ENCODE results near the gene S100A7A.

Gene S100A7A

GRCh38 chr1:153415850-153416570, at the start of gene S100A7A:
TSS of gene S100A7A (plus strand) at chr1:153416520. CDS start at chr1:153418083, 1,563 bp downstream.
- DNase-seq, result no peak

DNA sequence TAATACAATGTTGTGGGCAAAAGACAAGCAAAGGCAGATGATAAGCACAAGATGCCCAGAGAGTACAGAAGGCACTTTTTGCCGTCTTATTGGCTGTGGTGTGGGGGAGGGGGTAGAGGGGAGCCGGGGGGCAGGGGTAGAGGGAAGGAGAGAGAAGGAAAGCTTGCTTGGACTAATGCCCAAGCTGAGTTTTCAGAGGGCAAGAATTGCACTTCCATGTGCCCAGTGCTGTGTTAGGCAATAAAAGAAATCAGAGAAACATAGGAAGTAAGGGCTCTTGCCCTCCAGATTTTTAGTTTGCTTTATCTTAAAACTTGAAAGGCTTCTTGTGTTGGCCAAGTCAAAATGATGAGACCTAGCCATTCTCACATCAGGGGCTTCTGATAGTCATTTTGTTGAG, 49.2 kb upstream of the S100A7A start:
- no peak for DNase-seq

- no peak for DNase-seq
Observed at GRCh38 chr1:153368495-153368894, 47.8 kb upstream of the S100A7A start.

DNA sequence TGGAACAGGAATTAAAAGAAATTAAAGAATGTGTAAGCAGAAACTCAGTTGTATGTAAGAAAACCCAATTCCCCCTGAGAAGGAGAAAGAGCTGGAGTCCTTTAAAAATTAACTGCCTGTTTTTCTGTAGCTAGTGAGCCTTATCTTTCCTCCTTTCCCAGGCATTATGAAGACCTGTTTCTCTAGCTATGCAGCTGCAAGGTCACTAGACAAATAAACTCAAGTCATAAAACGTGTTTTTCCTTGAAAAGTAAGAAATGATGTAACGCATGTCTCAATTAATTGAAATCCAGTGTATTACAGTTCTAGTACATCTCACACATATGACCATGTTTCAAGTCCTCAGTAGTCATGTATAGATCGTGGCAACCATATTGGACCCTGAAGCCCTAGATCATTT, 46.2 kb upstream of the S100A7A start:
- DNase-seq, result no peak

DNA sequence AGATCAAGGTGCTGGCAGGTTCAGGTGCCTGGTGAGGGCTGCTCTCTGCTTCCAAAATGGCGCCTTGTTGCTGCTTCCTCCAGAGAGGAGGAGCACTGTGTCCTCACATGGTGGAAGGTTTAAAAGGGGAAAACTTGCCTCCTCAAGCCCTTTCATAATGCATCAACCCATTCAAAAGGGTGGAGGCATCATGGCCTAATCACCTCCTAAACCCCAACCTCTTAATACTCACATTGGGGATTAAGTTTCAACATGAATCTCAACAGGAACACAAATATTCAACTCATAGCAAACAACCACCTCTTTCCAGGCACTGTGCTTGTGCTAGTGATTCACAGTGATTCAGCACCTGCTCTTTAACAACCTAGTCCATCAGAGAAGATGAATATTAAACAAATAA, 45.1 kb upstream of the S100A7A start:
- DNase-seq, result no peak

- no peak for DNase-seq
Observed at GRCh38 chr1:153372571-153372970, 43.7 kb upstream of the S100A7A start.

DNA sequence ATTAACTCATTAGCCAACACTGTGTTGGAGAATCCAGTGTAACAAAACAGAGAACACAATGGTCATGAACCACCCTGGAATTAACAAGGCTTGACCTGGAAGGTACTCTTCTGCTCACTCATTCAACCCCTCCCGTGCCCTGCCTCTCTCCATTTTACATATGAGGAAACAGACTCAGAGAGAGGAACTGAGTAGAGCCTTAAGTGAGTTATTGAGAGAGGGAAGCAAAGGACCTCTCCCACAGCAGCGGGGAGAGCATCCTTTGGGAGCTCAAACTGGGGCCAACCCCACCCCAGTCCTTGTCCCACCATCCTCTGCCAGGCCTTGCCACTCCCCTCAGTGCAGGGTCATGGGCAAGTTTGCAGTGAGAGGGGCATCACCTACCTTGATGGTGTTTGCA, 42.2 kb upstream of the S100A7A start:
- DNase-seq, result no peak

- DNase-seq, result no peak
Observed at GRCh38 chr1:153375511-153375910, 40.8 kb upstream of the S100A7A start, which contains the start of gene S100A12. TSS of gene S100A12 (minus strand) at chr1:153375621. CDS start at chr1:153374592, 1,029 bp downstream.

DNA sequence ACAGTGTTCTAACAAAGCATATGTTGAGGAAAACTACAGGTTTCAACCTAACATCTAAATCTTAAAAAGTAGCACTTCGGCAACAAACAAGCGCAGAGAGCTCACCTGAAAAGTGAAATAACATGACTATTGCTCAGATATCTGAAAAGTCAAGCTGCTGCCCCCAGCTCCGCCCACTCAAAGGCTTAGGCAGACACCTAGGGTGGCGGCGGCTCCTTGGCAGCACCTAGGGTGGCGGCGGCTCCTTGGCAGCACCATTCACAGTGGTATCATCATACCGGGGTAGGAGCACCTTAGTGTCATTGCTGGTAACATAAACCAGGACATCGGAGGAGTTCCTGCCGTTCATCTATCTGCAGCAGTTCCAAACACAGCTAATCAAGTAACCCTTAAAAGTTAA, 36.7 kb upstream of the S100A7A start:
- no peak for DNase-seq

GRCh38 chr1:153380711-153381110, 35.6 kb upstream of the S100A7A start:
- DNase-seq, result no peak

GRCh38 chr1:153384958-153385580, 31.3 kb upstream of the S100A7A start:
- no peak for DNase-seq

- DNase-seq, result no peak
Observed at GRCh38 chr1:153386500-153386901, 29.8 kb upstream of the S100A7A start.

- no peak for DNase-seq
Observed at GRCh38 chr1:153387001-153387400, 29.3 kb upstream of the S100A7A start.

DNA sequence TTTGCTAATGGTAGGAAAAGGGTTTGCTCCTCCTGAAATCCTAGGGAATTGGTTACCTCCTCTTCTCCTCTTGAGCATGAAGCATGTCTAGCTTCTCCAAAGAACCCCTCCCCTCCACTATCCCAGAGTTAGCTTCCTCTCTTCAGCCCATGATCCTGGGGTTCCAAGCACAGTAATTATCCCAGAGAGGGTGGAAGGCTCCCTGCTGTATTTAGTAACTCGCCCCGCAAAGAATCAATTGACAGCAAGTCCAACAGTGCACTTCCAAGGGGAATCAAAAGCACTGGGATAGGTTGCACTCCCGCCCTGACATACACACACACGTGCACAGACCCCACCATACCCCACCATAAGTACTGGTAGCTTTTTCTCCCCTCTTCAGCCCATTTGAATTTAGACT, 28.5 kb upstream of the S100A7A start:
- DNase-seq, result no peak

- DNase-seq, result no peak
Observed at GRCh38 chr1:153389401-153389800, 26.9 kb upstream of the S100A7A start.

GRCh38 chr1:153389973-153390879, 26.1 kb upstream of the S100A7A start:
- DNase-seq, result no peak

DNA sequence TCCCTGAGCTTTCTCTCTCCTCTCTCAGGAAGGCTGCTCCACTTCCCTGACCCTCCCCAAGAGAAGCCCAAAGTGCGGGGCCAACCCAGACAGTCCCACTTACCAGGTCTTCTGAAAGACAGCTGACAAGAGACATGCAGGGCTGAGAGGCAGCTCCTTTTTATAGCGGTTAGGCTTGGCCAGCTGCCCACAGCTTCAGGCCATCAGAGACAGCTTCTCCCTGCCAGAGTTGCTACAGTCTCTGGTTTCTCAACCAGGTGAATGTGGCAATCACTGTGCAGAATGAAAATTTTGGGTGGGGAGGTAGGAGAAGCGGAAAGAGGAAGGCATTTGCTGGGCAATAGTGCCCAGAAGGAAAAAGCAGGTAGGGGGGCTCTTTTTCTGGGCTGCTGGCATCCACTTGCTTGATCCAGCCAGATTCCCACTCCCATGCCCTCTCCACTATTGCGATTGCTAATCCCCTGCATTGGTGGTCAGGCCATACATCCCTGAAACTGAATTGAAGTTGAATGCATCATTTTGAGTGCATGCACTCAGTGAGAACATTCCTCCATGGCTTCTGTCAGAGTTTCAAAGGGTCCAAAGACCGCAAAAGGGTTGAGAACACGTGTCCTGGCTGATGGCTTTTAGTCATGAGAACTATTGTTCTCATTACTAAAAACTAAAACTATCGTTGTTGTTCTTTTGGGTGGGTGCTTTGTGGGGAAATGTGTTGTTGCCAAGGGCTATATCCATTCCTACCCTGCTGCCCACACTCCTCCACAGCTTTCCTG, 25.2 kb upstream of the S100A7A start, which contains the start of gene S100A8:
Gene S100A8 (minus strand): TSS at position 136 of the 773 bp plus-strand sequence. CDS start 538 bp downstream, outside the sequence.
- DNase-seq, result no peak

- no peak for DNase-seq
Observed at GRCh38 chr1:153392258-153392657, 24.1 kb upstream of the S100A7A start.

DNA sequence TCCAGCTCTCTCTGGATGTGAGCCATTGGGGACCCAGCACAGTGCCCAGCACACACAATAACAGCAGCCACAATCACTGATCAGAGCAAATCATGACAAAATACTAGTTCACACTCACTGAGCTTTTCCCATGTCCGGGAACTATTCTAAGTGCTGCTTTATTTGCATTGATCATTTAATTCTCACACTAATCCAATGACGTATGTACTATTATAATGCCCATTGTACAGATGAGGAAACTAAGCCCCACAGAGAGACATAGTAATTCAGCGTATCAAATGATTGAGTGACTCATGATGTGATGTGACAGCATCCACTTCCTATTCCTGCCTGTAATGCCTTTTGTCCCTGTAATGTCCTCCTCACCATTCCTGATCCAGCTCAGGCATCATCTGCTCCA, 23.5 kb upstream of the S100A7A start:
- DNase-seq, result no peak

DNA sequence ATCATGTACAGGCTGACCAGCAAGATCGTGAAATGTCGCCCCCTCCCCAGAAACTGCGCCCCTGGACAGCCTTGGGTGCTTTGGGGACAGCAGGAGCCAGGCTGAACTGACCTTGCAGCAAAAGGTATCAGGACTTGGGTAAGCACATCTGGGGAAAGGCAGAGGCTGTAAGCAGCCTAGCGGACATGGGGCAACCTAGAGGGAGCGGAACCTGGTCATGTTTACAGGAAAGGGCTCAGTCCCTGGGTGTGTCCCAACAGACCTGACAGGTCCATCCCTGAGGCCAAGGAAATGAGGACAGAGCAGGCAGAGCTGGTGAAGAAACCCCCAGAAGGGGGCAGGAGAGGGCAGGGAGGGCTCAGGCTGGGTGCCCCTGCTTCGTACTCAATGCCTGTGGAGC, 22.4 kb upstream of the S100A7A start:
- no peak for DNase-seq

GRCh38 chr1:153394391-153394790, 21.9 kb upstream of the S100A7A start:
- no peak for DNase-seq

DNA sequence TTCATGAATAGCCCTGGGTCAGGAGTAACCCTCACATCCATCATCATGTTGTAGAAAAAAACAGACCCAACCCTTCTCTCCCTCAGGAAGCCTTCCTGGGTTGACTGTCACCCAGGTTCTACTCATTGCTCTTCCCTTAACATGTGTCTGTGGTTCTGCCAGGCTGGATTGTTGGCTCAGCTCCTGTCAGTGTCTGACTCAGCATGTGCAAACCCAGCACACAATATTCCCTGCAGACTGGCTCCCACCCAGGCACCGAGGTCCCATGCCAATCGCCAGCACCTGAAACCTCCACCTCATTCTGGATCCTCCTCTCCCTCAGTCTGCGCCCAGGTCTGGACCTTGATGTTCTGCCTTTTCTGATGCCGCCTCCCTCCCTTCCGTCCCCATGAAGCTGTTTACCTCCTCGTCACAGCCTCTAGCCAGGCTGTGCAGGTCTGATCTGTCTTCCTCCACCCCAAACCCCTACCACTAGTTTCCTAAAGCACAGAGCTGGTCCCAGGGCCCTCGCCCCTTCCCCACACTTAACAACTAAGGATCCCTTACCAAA, 21.1 kb upstream of the S100A7A start:
- no peak for DNase-seq
